HG03439 (cell line): Measurements from ENCODE around the gene AOPEP.

Experiments used
- ATAC-seq: cut with Tn5 transposase; IDR thresholded peaks from one replicate; pipeline ENCODE4 v1.9.1; 2021; ENCODE audit warnings: mild to moderate bottlenecking, moderate library complexity; ENCODE audit not compliant: unreplicated experiment

Gene AOPEP

DNA sequence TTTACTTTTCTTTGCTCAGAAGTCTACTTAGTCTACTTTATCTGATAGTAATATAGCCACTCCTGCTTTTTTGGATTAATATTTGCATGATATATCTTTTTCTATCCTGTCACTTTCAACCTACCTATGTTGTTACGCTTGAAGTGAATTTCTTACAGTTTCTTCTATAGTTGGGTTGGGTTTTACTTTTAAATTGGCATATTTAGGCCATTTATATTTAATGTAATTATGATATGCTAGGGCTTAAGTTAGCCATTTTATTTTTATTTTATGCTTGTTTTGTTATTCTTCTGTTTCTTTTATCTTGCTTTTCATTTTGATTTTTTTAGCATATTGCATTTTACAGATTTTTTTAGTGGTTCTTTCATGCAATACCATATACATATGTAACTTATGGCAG lies 164.7 kb downstream of the AOPEP start:
- no peak for ATAC-seq

- no peak for ATAC-seq
Observed at GRCh38 chr9:94892675-94893074, 166.2 kb downstream of the AOPEP start.

DNA sequence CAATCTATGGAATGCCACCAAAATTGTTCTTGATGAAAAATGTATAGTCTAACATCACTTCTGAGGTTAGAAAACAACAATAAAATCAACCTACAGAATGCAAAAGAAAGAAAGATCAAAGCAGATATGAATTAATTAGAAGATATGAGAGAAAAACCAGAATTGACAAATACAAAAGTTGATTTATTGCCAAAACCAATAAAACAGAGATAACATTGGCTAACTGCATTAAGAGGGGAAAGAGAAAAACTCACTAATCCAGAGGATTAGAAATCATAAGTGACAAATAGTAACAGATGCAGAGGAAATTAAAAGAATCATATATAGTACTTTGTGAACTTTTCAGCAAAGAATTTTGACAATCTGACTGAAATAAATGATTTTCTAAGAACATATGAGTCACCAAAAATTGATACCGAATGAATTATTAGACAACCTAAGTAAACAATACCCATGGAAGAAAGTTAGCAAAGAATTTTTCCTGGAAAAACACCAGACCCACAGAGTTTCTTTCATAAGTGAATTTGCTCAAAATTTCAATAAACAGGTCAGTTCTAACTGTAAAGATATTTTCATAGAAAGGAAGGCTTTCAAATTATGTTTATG lies 167.7 kb downstream of the AOPEP start:
- ATAC-seq, result no peak

DNA sequence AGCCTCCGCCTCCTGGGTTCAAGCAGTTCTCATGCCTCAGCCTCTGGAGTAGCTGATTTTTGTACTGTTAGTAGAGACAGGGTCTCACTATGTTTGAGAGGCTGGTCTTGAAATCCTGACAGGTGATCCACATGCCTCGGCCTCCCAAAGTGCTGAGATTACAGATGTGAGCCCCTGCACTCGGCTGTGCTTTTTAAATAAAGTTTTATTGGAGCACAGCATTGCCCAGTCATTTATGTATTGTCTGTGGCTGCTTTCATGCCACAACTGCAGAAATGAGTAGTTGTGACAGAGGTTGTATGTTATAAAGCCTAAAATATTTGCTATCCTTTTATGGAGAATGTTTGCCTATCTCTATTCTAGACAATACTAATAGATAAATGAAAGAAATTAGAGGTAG lies 169.2 kb downstream of the AOPEP start:
- no peak for ATAC-seq

DNA sequence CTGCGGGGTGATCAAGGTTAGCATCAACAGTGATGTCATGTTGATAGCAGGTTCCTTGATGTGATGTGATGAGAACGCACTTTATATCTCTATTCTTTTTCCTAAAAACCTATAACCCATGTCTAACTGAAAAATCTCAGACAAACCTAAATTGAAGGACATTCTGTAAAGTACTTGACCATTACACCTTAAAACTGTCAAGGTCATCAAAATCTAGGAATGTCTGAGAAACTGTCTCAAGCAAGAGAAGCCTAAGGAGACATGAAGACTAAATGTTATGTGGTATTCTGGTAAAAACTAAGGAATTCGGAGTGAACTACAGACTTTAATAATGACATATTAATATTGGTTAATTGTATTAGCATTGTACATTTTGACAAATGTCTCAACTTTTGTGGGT lies 170.0 kb downstream of the AOPEP start:
- no peak for ATAC-seq

GRCh38 chr9:94899464-94900221 lies 173.1 kb downstream of the AOPEP start:
- ATAC-seq, result no peak

DNA sequence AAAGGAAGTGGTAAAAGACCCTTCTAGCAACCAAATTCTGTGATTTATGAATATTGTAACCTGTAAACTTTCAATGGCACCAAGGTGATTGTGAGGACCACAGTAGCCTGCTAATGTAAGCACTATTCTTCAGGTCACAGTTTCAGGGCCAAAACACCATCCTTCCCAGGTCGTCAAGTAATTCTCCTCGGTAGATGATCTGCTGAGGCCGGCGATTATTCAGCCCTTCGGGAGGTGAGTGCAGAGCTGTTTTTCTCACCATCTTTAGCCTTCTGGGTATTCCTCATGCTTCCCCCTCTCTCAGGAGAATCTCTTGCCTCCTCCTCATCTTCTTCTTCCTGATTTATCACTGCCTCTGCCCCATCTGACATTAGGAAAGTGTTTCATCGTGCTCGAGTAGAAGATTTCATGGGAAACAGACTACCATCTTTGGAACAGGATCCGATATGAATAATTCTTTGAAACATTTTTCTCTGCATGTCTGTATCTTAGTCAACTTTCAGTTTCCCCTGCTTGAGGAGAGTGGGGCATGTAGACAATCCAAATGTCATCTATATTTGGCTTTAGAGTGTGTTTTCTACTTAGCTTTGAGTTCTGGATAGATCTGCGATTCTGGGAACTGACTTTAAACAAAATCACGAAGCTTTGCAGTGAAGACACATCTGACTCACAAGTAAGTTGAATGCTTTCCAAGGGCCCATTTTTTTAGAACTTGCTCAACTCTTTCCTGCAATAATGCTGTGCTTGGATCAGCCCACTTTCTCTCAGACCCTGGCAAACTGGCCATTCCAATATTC lies 173.9 kb downstream of the AOPEP start:
- no peak for ATAC-seq

DNA sequence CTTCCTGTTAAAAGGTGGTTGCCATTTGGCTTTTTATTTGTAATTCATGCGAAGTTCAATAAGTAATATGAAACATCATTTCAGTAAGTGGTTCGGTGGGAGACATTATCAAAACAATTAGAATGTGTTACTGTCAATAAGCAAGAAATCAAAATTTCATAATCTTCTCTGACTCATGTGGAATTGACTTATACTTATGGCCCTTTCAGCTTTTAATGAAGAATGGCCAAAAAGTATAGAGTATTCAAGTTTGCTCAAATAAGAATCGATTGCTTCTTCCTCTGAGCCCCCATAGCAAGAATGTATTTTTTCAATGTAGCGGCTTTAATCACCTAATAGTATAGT lies 174.5 kb downstream of the AOPEP start:
- no peak for ATAC-seq

DNA sequence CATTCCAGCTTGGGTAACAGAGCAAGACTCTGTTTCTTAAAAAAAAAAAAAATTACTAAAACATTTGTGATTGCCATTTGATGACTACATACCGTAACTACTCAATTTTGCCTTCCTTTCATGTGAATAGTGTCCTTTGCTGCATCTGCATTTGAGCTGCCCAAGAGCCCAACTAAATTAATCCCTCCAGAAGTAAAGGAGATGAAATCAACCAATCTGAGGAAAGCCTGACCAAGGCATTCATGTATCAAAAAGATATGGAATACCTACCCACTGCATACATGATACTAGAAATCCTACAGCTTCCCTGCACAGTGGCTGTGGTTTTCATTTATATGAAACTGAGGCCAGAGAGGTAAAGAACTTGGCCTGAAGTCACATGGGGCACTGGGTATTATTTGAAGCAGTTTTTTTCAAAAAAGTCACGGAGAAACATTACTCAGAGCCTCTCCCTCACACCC lies 177.5 kb downstream of the AOPEP start:
- ATAC-seq, result no peak

GRCh38 chr9:94904806-94905205 lies 178.3 kb downstream of the AOPEP start:
- no peak for ATAC-seq

DNA sequence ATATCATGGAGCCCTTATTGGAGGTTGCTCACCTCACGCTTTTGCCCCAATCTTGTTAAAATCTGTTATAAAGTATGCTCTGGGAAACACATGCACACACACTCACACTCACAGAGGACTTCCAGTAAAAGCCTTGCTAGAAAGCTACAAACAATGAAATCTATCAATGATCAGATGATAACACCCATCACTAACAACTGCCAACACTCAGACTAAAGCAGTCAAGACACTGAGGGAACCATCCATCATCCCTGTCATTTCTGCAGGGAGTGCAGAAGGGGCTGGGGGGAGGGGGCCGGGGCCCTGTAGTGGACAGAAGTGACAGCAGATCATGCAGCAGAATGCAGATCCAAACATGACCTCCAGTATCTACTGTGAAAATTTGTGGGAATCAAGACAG lies 179.1 kb downstream of the AOPEP start:
- no peak for ATAC-seq

GRCh38 chr9:94906181-94906580 lies 179.7 kb downstream of the AOPEP start:
- no peak for ATAC-seq

DNA sequence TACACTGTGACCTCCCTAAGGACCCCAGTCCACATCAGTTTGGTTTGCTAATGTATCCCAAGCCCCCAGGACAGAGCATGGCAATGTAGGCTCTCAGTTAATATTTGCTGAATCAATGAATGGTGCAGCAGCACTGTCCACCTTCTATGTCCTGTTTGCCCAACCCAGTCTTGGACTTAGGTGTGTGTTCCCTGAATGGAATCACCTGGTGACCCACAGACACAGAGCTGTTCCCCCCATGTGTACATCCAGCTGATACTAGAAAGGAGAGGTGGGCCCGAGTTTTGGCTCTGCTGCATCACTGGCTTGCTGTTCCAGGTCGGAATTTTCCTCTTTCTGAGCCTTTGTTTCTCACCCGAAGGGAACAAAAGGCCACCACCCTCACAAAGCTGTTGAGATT lies 180.2 kb downstream of the AOPEP start:
- no peak for ATAC-seq

DNA sequence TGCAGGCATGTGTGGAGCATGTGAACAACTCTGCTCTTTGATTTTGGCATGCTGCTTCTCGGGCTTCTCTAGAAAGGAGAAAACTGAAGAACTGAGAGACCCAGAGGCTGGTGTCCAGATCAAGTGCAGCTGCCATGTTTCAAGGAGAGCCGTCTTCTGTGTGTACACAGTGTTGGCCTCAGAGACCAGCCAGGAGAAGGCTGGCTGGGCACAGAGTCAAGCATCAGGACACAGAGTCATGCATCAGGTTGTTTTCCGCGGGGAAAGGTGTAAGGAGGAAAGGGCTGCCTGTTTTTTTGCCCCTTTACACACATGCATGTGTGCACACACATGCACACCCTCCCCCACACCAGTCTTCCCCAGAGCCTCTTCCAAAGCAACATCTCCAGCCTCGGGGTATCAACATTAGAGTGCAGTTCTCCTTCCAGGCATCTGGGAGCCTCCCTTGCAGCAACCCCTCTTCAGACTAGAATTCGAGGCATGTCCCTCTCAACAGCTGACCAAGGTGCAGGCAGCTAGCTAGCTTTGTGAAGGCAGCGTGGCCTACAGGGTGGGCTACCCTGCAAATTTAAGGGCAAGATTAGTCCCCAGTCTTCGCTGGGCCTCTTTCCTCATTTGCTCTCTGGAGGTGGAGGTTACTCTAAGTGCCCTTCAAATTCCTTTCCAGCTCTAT lies 180.9 kb downstream of the AOPEP start:
- ATAC-seq, result no peak

- ATAC-seq, result no peak
Observed at GRCh38 chr9:94908011-94908563, 181.6 kb downstream of the AOPEP start.

DNA sequence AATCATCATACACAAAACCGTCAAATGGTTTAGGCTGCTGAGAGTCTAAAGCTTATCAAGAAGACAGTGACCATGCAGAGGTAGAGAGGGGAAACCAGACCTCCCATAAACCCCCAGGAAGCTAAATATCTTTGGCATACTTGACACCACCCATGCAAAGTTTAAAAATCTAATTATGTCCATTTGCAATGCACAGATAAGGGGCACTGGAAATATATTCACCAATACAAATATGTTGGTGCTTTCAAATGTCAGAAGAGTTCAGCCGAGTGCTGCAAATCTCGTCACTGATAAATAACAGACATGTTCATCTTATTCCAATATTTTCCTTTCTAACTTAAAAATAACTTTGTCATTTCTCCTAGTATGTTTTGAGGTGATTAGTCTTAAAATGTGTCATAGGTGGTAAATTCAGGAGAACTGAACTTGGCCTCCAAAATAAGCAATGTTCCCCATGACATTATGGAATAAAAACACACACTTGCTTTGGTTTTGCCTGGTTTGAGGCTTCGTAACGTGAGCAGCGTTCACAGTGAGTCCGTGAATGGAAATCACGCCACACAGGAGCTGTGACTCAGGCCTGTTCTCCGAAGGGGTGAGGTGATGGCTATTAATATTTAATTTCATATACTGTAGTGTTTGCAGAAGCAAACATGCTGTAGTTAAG lies 182.2 kb downstream of the AOPEP start:
- ATAC-seq, result no peak

DNA sequence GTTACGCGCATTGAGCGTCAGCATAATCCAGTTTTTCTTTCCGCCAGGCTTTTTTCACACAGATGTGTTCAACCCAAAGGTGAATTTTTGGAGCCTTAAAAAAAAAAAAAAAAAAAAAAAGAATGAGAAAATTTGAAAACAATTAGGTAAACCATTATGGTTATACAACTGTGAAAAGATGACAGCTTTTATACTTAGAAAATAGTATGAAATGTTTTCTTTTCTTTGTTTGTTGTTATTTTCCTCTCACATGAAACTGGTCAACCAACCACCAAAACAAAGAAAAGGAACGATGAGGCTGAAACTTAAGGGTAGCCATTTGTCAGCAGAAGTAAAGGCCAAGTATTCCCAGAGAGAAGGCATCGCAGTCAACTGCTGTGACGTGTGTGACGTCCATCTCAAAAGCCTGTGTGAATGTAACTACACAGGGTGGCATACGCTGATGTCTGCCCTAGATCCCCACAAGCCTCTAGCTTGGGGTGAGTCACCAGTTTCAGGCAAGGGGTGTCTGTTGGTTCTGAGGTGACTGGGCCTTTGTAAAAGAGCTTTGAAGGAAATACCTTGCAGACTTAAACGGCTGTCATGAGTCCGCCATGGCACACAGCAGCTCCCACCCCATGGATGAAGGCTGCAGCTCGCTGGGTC lies 182.9 kb downstream of the AOPEP start:
- ATAC-seq, result no peak

DNA sequence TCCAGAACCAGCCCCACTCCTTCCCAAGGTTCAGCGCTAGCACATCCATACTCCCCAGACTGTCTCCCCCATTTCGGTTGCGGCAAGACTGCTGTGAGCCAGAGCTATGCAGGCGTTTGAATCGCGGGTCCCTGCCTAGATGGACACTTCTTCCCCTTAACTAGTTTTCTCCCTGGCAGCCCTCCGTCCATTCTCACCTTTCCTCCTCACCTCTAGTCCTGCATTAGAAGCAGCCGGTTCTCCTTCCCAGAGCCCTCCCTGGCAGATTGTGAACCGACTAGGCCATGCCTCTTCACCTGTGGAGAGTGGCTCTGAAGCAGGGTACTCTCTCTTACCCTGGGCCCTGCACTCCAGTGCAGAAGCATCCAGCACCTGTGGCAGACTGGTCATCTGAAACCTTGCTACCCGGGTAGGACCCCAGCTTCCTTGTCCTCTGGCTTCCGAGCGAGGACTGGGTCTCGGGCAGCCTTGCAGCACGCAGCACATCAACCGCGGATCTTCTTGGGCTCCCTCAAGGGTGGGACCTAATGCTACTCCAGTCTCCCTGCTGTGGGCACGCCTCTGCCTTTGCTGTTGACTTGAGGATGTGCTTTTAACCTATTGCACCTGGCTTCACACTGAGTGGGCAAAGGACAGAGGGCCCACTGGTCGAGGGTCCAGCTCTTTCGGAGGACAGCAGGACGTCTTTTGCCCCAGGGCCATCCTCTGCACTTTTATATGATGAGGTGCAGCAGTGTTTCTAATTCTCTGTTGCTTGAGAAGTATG lies 183.6 kb downstream of the AOPEP start:
- ATAC-seq, result no peak

- no peak for ATAC-seq
Observed at GRCh38 chr9:94911211-94911610, 184.7 kb downstream of the AOPEP start.
